HG02759 (cell line): ENCODE measurements around the gene EGF.

ENCODE experiments used
- ATAC-seq: cut with Tn5 transposase; IDR thresholded peaks from one replicate; pipeline ENCODE4 v1.9.1; 2021; ENCODE audit warnings: mild to moderate bottlenecking, moderate library complexity; ENCODE audit not compliant: unreplicated experiment

Gene EGF

GRCh38 chr4:109957227-109957626, 44.5 kb downstream of the EGF start:
- ATAC-seq, result no peak

GRCh38 chr4:109959195-109959594, 46.5 kb downstream of the EGF start:
- ATAC-seq, result no peak

DNA sequence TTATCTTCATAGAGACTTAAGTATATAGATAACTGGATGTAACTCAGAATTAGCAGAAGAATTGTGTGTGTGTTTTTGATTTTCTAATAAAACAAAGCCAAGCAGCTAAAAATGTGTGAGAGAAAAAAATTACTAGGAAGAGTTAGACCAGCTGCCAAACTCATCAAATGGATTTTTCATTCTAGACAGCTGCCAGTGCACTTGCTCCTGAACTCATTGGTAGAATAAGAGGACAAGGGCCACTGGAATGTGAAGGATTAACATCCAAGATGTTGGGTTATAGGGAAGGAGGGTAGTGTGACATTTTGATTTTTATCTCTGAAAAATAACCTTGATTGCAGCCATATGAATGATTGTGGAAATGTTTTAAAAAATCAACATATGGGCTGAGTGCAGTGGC, 49.7 kb downstream of the EGF start:
- no peak for ATAC-seq

DNA sequence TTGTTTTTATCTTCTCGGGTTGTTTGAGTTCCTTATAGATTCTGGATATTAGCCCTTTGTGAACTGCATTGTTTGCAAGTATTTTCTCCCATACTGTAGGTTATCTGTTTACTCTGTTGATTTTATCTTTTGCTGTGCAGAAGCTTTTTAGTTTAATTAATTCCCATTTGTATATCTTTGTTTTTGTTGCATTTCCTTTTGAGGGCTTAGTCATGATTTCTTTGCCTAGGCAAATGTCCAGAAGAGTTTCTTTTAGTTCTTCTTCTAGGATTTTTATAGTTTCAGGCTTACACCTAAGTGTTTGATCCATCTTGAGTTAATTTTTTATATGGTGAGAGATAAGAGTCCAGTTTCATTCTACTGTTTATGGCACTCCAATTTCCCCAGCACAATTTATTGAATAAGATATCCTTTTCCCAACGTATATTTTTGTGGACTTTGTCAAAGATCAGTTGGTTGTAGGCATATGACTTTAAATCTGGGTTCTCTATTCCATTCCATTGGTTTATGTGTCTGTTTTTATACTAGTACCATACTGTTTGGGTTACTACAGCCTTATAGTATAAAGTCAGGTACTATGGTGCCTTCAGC, 54.3 kb downstream of the EGF start:
- ATAC-seq, result no peak

GRCh38 chr4:109967798-109968520, 55.3 kb downstream of the EGF start:
- peak; percentile 66 for ATAC-seq

DNA sequence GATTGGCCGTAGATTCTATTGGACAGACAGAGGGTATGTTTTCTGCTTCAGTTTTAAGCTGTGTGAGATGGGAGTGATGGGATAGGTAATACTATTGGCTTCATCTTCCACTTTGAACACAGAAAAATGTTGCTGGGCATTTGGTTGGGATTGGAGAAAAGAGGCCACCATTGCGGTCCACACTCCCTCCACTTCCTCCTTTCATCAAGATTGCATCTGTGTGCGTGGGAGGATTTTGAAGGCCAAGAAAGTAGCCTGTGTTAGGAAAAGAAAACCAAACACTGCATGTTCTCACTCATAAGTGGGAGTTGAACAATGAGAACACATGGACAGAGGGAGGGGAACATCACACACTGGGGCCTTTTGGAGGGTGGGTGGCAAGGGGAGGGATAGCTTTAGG, 56.4 kb downstream of the EGF start:
- no peak for ATAC-seq

GRCh38 chr4:109969919-109970318, 57.2 kb downstream of the EGF start:
- ATAC-seq, result no peak

DNA sequence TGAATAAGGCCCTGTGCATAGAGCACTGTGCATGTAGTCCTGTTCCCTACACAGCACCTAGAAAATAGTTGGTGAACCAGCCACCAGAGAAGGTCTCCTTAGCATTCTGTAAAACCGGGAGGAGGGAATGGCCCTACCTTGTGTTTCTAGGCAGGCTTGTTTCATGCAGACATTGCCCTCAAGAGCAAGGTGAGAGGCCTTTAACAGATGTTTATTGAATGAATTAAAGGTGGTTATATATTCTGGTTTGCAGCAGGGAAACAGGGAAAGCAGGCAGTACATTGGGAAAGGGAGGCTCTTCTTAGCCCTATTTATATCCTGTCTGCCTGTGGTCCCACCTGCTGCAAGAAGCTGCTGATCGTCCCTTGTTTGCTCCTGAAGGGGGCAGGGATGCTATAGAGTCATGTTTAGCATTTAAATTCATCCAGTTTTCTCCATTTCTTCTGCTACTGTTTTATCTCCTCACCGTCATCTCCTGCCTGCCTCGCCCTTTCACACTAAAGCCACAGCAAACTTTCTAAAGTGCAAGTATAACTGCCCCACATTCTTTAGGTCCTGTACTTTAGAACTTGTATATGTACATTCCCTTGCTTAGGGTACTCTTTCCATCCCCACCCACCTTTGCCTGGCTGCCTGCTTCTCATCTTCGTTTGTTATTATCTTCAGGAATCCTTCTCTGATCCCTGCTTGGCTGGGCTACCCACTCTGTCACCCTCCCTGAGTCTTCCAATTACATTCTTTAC, 60.3 kb downstream of the EGF start:
- ATAC-seq, result no peak

- no peak for ATAC-seq
Observed at GRCh38 chr4:109973529-109973905, 60.8 kb downstream of the EGF start.

DNA sequence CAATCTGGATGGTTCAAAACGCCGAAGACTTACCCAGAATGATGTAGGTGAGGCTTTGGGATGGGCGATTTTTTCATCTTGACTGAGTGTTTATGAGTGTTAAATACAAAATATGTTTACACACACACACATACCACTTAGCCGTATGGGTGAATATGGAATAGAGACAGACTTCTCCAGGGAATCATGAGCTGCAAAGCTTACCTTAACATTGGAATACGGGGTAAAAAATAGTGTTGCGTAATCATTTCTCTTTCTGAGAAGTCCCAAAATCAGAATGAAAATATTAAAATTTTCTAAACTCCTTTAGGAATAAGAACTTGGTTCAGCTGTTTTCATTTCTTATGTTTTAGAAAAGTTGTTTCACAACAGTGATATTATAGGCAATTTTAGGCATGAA, 63.5 kb downstream of the EGF start:
- no peak for ATAC-seq

DNA sequence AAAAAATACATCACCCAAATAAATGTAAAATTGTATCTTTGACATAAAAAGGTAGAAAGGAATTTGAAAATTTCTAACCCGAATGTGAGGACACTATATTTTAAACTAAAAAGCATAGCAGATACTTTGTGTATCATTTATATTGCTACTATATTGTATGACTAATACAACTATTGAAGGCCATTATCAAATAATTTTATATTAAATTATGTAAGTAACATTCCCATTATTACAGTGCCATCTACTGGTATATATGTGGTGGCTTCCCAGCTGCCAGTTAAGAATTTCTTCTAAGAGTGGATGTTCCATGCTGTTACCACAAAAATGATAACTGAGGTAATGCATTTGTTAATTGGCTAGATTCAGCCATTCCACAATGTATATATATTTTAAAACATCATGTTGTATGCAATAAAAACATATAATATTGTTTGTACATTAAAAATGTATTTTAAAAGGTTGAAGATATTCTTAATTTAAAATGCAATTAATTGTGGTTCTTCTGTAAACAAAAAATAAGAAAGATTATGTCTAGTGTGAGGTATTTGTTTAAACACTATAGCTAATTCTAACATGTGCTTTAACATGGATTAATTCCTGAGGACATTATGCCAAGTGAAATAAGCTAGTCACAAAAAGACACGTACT, 65.3 kb downstream of the EGF start:
- no peak for ATAC-seq

GRCh38 chr4:109978704-109979454, 66.2 kb downstream of the EGF start:
- no peak for ATAC-seq

GRCh38 chr4:109979920-109980717, 67.4 kb downstream of the EGF start:
- no peak for ATAC-seq

DNA sequence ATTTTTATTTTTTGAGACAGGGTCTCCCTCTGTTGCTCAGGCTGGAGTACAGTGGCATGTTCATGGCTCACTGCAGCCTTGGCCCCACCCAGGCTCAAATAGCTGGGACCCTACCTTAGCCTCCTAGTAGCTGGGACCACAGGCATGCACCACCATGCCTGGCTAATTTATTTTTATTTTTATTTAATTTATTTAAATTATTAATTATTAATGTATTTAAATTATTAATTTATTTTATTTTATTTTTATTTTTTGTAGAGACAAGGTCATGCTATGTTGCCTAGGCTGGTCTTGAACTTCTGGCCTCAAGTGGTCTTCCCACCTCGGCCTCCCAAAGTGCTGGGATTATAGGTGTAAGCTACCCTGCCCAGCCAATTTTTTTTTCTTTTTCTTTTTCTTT, 69.3 kb downstream of the EGF start:
- ATAC-seq, result no peak

DNA sequence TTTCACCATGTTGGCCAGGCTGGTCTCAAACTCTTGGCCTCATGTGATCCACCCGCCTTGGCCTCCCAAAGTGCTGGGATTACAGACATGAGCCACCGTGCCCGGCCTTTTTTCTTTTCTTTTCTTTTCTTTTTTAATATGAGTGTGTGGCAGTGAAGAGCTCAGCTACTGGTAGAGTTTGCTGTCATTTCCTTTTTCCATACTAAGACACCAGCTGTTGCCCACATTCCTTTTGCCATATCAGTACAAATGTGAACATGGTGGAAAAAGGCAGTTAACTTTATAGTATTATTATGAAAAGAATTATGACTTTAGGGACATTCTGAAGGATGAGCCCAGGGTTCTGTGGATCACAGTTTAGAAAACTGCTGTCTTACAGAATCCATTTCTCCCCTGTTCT, 69.8 kb downstream of the EGF start:
- ATAC-seq, result no peak

DNA sequence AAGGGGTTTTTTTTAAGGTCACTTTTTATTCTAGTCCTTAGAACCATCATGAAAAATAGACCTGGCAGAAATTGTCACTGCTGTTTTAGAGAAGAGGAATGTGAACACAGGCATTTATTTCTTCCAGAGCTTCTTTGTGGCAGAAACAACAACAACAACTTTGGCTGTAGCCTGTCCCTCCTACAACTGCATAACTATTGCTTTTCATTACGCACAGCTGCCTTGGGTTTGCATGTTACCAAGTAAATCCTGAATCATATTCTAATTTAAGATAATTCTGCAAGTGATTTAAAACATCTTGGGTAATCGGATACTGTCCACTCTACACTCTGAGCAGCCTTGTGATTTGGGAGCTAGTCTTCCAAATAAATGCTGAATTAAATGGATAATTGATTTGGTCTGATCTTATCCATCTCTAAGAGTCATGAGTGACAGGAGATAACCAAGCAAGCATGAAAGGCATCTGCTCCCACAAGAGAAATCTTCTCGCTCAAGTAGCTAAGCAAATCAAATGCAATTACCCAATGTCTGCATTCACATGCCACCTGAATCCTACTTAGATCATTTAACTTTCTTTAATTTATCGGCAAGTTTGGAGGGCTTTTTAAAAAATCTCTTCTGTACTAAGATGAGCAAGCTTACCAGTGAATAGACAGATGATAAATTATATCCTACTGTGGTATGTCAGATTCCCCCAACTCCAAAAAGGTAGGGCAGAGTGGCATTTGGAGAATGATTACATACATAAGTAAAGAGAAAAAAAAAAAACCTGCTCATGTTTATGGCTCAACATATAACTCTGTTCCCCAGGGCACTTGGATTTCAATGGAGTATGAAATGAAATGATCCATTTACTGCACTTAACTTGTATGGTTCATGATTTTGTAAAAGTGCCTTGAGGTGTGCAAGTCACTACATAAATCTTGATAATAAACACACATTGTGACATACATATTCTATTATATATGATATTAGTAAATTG, 73.6 kb downstream of the EGF start:
- ATAC-seq, result no peak

GRCh38 chr4:109989044-109989443, 76.4 kb downstream of the EGF start:
- ATAC-seq, result no peak

DNA sequence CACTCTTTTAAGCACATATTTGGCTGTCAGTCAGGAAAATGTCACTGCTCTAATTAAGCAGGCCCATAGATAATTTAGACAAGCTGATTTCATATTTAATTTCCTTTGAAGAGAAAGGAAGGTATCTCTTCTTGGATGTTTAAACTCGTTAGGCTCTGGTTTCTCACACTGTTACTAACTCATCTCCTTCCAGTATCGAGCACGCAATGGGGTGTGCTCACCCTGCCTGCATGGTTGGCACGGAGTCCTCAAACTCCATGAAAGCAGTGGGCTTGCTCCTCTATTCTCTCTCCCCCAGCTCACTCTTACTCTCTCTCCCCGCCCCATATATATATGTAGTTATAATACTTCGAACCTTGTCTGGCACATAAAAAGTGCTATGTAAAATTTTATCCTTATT, 76.9 kb downstream of the EGF start:
- ATAC-seq, result no peak
